DND-41 (cell line): ENCODE measurements around the gene UHRF1.

Experiments used
- EZH2 ChIP-seq: IDR thresholded peaks from 3 replicates; pipeline ENCODE4 v1.6.1; 2012; ENCODE audit warnings: borderline replicate concordance, low read depth, mild to moderate bottlenecking, moderate library complexity, low read length, inconsistent platforms; ENCODE audit not compliant: severe bottlenecking
- TF ChIP-seq, protein P1 (sequence below): IDR thresholded peaks from 2 replicates; pipeline ENCODE4 v1.5.1; 2012; ENCODE audit warnings: borderline replicate concordance, low read length, moderate library complexity, mild to moderate bottlenecking; ENCODE audit not compliant: poor library complexity, severe bottlenecking; ENCODE audit errors: extremely low read depth

DNA sequence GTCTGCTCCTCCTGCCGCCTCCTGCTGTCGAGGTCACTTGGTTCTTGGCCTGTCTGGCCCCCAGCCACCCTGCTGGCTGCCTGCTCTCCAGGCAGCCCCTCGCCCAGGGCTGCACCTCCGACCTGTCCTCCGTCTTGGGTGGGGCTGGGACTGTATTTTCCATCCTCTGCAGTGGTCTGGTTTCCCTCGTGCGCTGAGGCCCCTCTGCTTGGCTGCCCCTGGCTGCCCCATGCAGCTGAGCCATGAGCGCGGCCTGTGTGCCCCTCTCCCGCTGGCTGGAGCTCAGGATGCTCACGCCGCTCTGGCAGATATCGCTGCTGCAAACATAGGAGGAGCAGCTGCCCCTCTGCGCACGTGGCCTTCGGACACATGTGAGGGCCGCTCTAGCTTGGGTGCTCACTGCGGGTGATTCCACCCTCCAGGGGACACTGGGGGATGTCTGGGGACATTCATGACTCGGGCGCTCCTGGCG, 14.0 kb downstream of the UHRF1 start:
- TF ChIP-seq, protein P1, sequence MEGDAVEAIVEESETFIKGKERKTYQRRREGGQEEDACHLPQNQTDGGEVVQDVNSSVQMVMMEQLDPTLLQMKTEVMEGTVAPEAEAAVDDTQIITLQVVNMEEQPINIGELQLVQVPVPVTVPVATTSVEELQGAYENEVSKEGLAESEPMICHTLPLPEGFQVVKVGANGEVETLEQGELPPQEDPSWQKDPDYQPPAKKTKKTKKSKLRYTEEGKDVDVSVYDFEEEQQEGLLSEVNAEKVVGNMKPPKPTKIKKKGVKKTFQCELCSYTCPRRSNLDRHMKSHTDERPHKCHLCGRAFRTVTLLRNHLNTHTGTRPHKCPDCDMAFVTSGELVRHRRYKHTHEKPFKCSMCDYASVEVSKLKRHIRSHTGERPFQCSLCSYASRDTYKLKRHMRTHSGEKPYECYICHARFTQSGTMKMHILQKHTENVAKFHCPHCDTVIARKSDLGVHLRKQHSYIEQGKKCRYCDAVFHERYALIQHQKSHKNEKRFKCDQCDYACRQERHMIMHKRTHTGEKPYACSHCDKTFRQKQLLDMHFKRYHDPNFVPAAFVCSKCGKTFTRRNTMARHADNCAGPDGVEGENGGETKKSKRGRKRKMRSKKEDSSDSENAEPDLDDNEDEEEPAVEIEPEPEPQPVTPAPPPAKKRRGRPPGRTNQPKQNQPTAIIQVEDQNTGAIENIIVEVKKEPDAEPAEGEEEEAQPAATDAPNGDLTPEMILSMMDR, result no peak
- TF ChIP-seq EZH2, result no peak
